Neural progenitor cell (in vitro differentiated cells): ENCODE measurements around the gene BICD2. TPM values are rescaled to one million over a fixed set of nuclear protein-coding genes. Genes with fewer than 3 reads are reported as not detected.

Experiments
- DNase-seq: peaks from one replicate; pipeline ENCODE4 v3.0.0-alpha.2; 2016; ENCODE audit warnings: low spot score
- H2AFZ ChIP-seq: fragments of 200-600 bp; sonication (generic); replicated peaks from 2 replicates; pipeline ENCODE4 v1.6.1; 2016; ENCODE audit warnings: antibody characterized with exemption
- H3F3A ChIP-seq: fragments of 200-600 bp; sonication (generic); 2 replicates; pipeline ENCODE4 v1.6.1; 2016; ENCODE audit warnings: antibody characterized with exemption, low read depth
- H3K27ac ChIP-seq: fragments of 200-600 bp; sonication (generic); 2 replicates; pipeline ENCODE4 v1.5.1; 2016; ENCODE audit warnings: mild to moderate bottlenecking
- H3K27me3 ChIP-seq: fragments of 200-600 bp; sonication (generic); 2 replicates; pipeline ENCODE4 v1.6.1; 2016; ENCODE audit warnings: mild to moderate bottlenecking, moderate library complexity
- H3K36me3 ChIP-seq: fragments of 200-600 bp; sonication (generic); 2 replicates; pipeline ENCODE4 v1.5.1; 2016
- H3K4me1 ChIP-seq: fragments of 200-600 bp; sonication (generic); 2 replicates; pipeline ENCODE4 v1.6.1; 2016; ENCODE audit warnings: mixed run types
- H3K4me2 ChIP-seq: fragments of 200-600 bp; sonication (generic); 2 replicates; pipeline ENCODE4 v1.6.1; 2016
- H3K4me3 ChIP-seq: fragments of 200-600 bp; sonication (generic); 2 replicates; pipeline ENCODE4 v1.5.1; 2016
- H3K79me2 ChIP-seq: fragments of 200-600 bp; sonication (generic); 2 replicates; pipeline ENCODE4 v1.6.1; 2016; ENCODE audit warnings: low read depth
- H3K9ac ChIP-seq: fragments of 200-600 bp; sonication (generic); 2 replicates; pipeline ENCODE4 v1.6.1; 2016
- H3K9me3 ChIP-seq: fragments of 200-600 bp; sonication (generic); 2 replicates; pipeline ENCODE4 v1.5.1; 2016; ENCODE audit warnings: low read depth
- H4K20me1 ChIP-seq: fragments of 200-600 bp; sonication (generic); 2 replicates; pipeline ENCODE4 v1.6.1; 2016; ENCODE audit warnings: low read depth
- H3K27ac Mint-ChIP-seq: 3 replicates; pipeline ENCODE4 v1.8.0; 2021; ENCODE audit warnings: mixed read lengths
- H3K27me3 Mint-ChIP-seq: 2 replicates; pipeline ENCODE4 v1.8.0; 2022; ENCODE audit warnings: low read depth, mild to moderate bottlenecking, inconsistent platforms, moderate library complexity, mixed read lengths; ENCODE audit not compliant: insufficient read depth
- H3K36me3 Mint-ChIP-seq: 3 replicates; pipeline ENCODE4 v1.8.0; 2021; ENCODE audit warnings: mixed read lengths
- H3K4me1 Mint-ChIP-seq: 3 replicates; pipeline ENCODE4 v1.8.0; 2021; ENCODE audit warnings: mixed read lengths
- H3K4me3 Mint-ChIP-seq: 3 replicates; pipeline ENCODE4 v1.8.0; 2021; ENCODE audit warnings: mild to moderate bottlenecking, moderate library complexity, mixed read lengths
- H3K9me3 Mint-ChIP-seq: 3 replicates; pipeline ENCODE4 v1.8.0; 2020; ENCODE audit warnings: mixed read lengths
- CTCF ChIP-seq: fragments of 200-600 bp; sonication (generic); IDR thresholded peaks from 2 replicates; pipeline ENCODE4 v1.5.1; 2017; ENCODE audit warnings: antibody characterized with exemption, mild to moderate bottlenecking
- EZH2 ChIP-seq: fragments of 200-600 bp; sonication (generic); IDR thresholded peaks from 2 replicates; pipeline ENCODE4 v1.6.1; 2017; ENCODE audit warnings: antibody characterized with exemption, mild to moderate bottlenecking, moderate library complexity
- EZH2phosphoT487 ChIP-seq: fragments of 200-600 bp; sonication (generic); IDR thresholded peaks from 2 replicates; pipeline ENCODE4 v1.6.1; 2017; ENCODE audit warnings: antibody characterized with exemption
- total RNA-seq: library from RNA; depleted of rRNA; stranded (reverse); fragments of >200 nt; gene quantifications from 2 replicates; pipeline ENCODE4 v1.2.3, GENCODE V29; 2015; ENCODE audit warnings: low replicate concordance

BICD2 gene
- total RNA-seq, 1 donor from 2014 or later = 15.1 TPM

- Histone ChIP-seq H3K27ac (no peak overlapping the region), H3K4me2 (no peak overlapping the region), H2AFZ (no peak overlapping the region), H4K20me1 (no peaks in the 10 kb centered on the region), H3K27me3 (no peaks in the 10 kb centered on the region), H3K9ac (no peak overlapping the region), H3K4me3 (no peak overlapping the region), H3K79me2 (no peaks in the 10 kb centered on the region), H3K36me3 (no peaks in the 10 kb centered on the region), H3K9me3 (no peaks in the 10 kb centered on the region), H3F3A (peaks cover 3% of the 10 kb centered on the region), H3K4me1 (no peaks in the 10 kb centered on the region)
- no peak overlapping the region for H3K4me3 Mint-ChIP-seq
- H3K27me3 Mint-ChIP-seq = no peaks in the 10 kb centered on the region
- no peaks in the 10 kb centered on the region for H3K9me3 Mint-ChIP-seq
- no peak for TF ChIP-seq EZH2phosphoT487
- TF ChIP-seq EZH2 = no peak
- no peak overlapping the region for H3K27ac Mint-ChIP-seq
- DNase-seq = no peak
- H3K4me1 Mint-ChIP-seq = no peaks in the 10 kb centered on the region
- H3K36me3 Mint-ChIP-seq = peaks cover 19% of the 10 kb centered on the region
Observed at GRCh38 chr9:92709954-92710353, 54.7 kb downstream of the BICD2 start.

GRCh38 chr9:92709240-92709639 is 55.4 kb downstream of the BICD2 start:
- Histone ChIP-seq H3K9ac (no peak overlapping the region), H3K4me1 (no peaks in the 10 kb centered on the region), H4K20me1 (no peaks in the 10 kb centered on the region), H3K27me3 (no peaks in the 10 kb centered on the region), H3K79me2 (no peaks in the 10 kb centered on the region), H3K27ac (no peak overlapping the region), H3K4me3 (no peak overlapping the region), H3K4me2 (no peak overlapping the region), H3K9me3 (no peaks in the 10 kb centered on the region), H2AFZ (no peak overlapping the region), H3F3A (peaks cover 3% of the 10 kb centered on the region), H3K36me3 (no peaks in the 10 kb centered on the region)
- DNase-seq = no peak
- H3K9me3 Mint-ChIP-seq = no peaks in the 10 kb centered on the region
- H3K36me3 Mint-ChIP-seq = peaks cover 23% of the 10 kb centered on the region
- no peaks in the 10 kb centered on the region for H3K4me1 Mint-ChIP-seq
- H3K4me3 Mint-ChIP-seq = no peak overlapping the region
- H3K27me3 Mint-ChIP-seq = no peaks in the 10 kb centered on the region
- H3K27ac Mint-ChIP-seq = no peak overlapping the region
- TF ChIP-seq EZH2 (no peak), EZH2phosphoT487 (no peak), CTCF (no peak)

- TF ChIP-seq CTCF (no peak), EZH2 (no peak), EZH2phosphoT487 (no peak)
- H3K27ac Mint-ChIP-seq = no peak overlapping the region
- Histone ChIP-seq H3K79me2 (no peaks in the 10 kb centered on the region), H3F3A (peaks cover 3% of the 10 kb centered on the region), H3K27ac (no peak overlapping the region), H3K36me3 (no peaks in the 10 kb centered on the region), H3K9ac (no peak overlapping the region), H3K27me3 (no peaks in the 10 kb centered on the region), H3K4me3 (no peak overlapping the region), H3K9me3 (no peaks in the 10 kb centered on the region), H2AFZ (no peak overlapping the region), H3K4me2 (no peak overlapping the region), H3K4me1 (no peaks in the 10 kb centered on the region), H4K20me1 (no peaks in the 10 kb centered on the region)
- peaks cover 20% of the 10 kb centered on the region for H3K36me3 Mint-ChIP-seq
- no peaks in the 10 kb centered on the region for H3K4me1 Mint-ChIP-seq
- H3K9me3 Mint-ChIP-seq = no peaks in the 10 kb centered on the region
- H3K27me3 Mint-ChIP-seq = no peaks in the 10 kb centered on the region
- no peak for DNase-seq
- no peak overlapping the region for H3K4me3 Mint-ChIP-seq
Observed at GRCh38 chr9:92707530-92707929, 57.1 kb downstream of the BICD2 start.

- Histone ChIP-seq H3K27ac (no peak overlapping the region), H3K79me2 (no peaks in the 10 kb centered on the region), H2AFZ (no peak overlapping the region), H3K9me3 (no peaks in the 10 kb centered on the region), H3K4me3 (no peak overlapping the region), H3K27me3 (no peaks in the 10 kb centered on the region), H3K4me2 (no peak overlapping the region), H3K9ac (no peak overlapping the region), H3K4me1 (no peaks in the 10 kb centered on the region), H3K36me3 (no peaks in the 10 kb centered on the region), H3F3A (peaks cover 3% of the 10 kb centered on the region), H4K20me1 (no peaks in the 10 kb centered on the region)
- Mint-ChIP-seq H3K27ac (no peak overlapping the region), H3K36me3 (peaks cover 17% of the 10 kb centered on the region), H3K4me1 (no peaks in the 10 kb centered on the region), H3K27me3 (no peaks in the 10 kb centered on the region), H3K9me3 (no peaks in the 10 kb centered on the region), H3K4me3 (no peak overlapping the region)
- DNase-seq = peak; percentile 55
- TF ChIP-seq EZH2phosphoT487 (no peak), EZH2 (no peak), CTCF (peak; percentile 53)
Observed at GRCh38 chr9:92706218-92706940, 58.3 kb downstream of the BICD2 start.
